Measurements from ENCODE around the gene DYNLT1. TPM values are rescaled to one million over a fixed set of nuclear protein-coding genes. Genes with fewer than 3 reads are reported as not detected.
A peak's percentile ranks its signal among the peaks of the same experiment; 100 is the strongest.

DYNLT1 gene
- total RNA-seq (100 to 1,000 TPM in 3 of 4 donors, 10 to 100 TPM in 1; 68.7 to 118 (median 105) TPM), polyA plus RNA-seq (100 to 1,000 TPM; 231 to 457 (median 332) TPM)

- TF ChIP-seq CTCF (IDR thresholded peaks at IDR 0.05) (no peak), POLR2A (IDR thresholded peaks at IDR 0.05) (peak; percentile 93 to 96), POLR2AphosphoS5 (IDR thresholded peaks at IDR 0.05) (peak; percentile 99), EP300 (IDR thresholded peaks at IDR 0.05) (peak in 2 of 4 donors; percentile 25 to 39)
- peaks cover 0 to 11% (median 0%) of the 10 kb centered on the region in 4 donors for H3K36me3 ChIP-seq
- DNase-seq = peak; percentile 95
- no peaks in the 10 kb centered on the region for H3K9me3 ChIP-seq
- intact Hi-C loops (cut with DNase I) = loop anchor here (5.0 kb wide), 2 partner anchors 48 to 473 kb away; no protein-coding TSS in a partner anchor
- WGBS, 2 donors = 0% methylated on average over 81 of the region's 81 CpGs
- H3K27ac ChIP-seq = peak within 1 kb of the TSS; percentile 95 to 99 (median 96)
- no peaks in the 10 kb centered on the region for H3K27me3 ChIP-seq
- H3K4me3 ChIP-seq = peak within 1 kb of the TSS; percentile 83 to 98 (median 89)
- H3K4me1 ChIP-seq = peaks cover 0 to 41% (median 35%) of the 10 kb centered on the region in 4 donors
Observed at GRCh38 chr6:158644231-158645063, at the start of gene DYNLT1. Gene DYNLT1 (minus strand): TSS chr6:158644743. CDS start chr6:158644708, 35 bp downstream.

DNA sequence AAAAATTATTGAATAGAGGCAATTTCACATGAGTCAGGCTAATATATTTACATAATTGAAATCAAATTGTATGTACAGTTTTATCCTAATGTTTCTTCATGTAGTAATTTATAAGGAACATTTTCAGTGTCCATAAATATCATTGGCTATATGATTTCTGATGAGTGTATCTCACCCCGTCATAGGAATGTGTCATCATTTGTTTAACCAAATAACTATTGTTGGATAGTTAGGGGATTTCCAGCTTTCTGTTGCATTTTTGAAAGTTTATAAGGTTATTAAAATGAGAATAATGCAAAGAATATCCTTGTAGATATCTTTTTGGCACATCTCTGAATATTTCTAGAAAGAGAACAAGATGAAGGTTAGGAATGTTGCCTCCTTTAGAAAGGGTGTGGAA is 44.3 kb upstream of the DYNLT1 start:
- Histone ChIP-seq H3K4me3 (no peak overlapping the region), H3K9me3 (no peaks in the 10 kb centered on the region), H3K36me3 (no peaks in the 10 kb centered on the region), H3K27ac (no peak overlapping the region), H3K4me1 (peaks cover 0 to 22% (median 12%) of the 10 kb centered on the region in 4 donors), H3K27me3 (no peaks in the 10 kb centered on the region)
- no peak for TF ChIP-seq EP300 (IDR thresholded peaks at IDR 0.05)
- no peak for TF ChIP-seq POLR2AphosphoS5 (IDR thresholded peaks at IDR 0.05)
- TF ChIP-seq POLR2A (IDR thresholded peaks at IDR 0.05) = no peak
- TF ChIP-seq CTCF (IDR thresholded peaks at IDR 0.05) = no peak
- 46 to 52% methylated on average over 1 of the region's 1 CpG for WGBS, 2 donors
- no peak for DNase-seq
- intact Hi-C loops (cut with DNase I) = loop anchor here (5.0 kb wide), 1 partner anchor 467 kb away; no protein-coding TSS in a partner anchor

GRCh38 chr6:158687506-158687905 is 43.0 kb upstream of the DYNLT1 start:
- 82 to 85% methylated on average over 4 of the region's 4 CpGs for WGBS, 2 donors
- Histone ChIP-seq H3K4me1 (peaks cover 0 to 22% (median 12%) of the 10 kb centered on the region in 4 donors), H3K27me3 (no peaks in the 10 kb centered on the region), H3K27ac (peak overlapping the region in 1 of 4 donors; percentile 19), H3K4me3 (no peak overlapping the region), H3K9me3 (no peaks in the 10 kb centered on the region), H3K36me3 (no peaks in the 10 kb centered on the region)
- no peak for DNase-seq
- intact Hi-C loops (cut with DNase I) = loop anchor here (5.0 kb wide), 1 partner anchor 465 kb away; no protein-coding TSS in a partner anchor
- no peak for TF ChIP-seq POLR2AphosphoS5 (IDR thresholded peaks at IDR 0.05)
- TF ChIP-seq CTCF (IDR thresholded peaks at IDR 0.05) = no peak
- TF ChIP-seq POLR2A (IDR thresholded peaks at IDR 0.05) = no peak
- TF ChIP-seq EP300 (IDR thresholded peaks at IDR 0.05) = no peak

DNA sequence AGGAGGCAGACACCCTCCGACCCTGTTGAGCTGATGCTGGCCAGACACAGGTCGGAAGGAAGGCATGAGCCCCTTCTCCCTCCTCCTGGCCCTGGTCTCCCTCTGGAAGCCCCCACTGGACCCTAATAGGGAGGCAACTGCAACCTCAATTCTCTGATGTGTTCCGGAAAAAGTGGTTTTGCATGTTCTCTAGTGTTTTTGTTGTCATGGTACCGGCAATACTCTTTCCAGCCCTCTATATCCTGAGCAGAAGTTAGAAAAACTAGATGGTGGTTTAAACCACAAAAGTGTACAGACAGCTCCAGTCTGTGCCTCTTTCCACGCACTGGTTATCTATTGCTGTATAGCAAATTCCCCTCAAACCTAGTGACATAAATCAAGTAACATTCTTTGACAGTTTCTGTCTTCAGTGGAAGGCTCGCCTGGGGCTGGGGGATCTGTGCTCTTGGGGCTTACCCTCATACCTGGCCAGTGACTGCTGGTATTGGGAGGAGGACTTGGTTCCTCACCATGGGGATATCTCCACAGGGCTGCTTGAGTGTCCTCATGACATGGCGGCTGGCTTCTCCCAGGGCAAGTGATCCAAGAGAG is 42.3 kb upstream of the DYNLT1 start:
- Histone ChIP-seq H3K4me1 (peaks cover 0 to 22% (median 12%) of the 10 kb centered on the region in 4 donors), H3K27ac (peak overlapping the region in 1 of 4 donors; percentile 19), H3K9me3 (no peaks in the 10 kb centered on the region), H3K27me3 (no peaks in the 10 kb centered on the region), H3K4me3 (no peak overlapping the region), H3K36me3 (no peaks in the 10 kb centered on the region)
- intact Hi-C loops (cut with DNase I) = loop anchor here (5.0 kb wide), 1 partner anchor 465 kb away; no protein-coding TSS in a partner anchor
- no peak for TF ChIP-seq EP300 (IDR thresholded peaks at IDR 0.05)
- TF ChIP-seq CTCF (IDR thresholded peaks at IDR 0.05) = no peak
- no peak for TF ChIP-seq POLR2A (IDR thresholded peaks at IDR 0.05)
- TF ChIP-seq POLR2AphosphoS5 (IDR thresholded peaks at IDR 0.05) = no peak
- WGBS, 2 donors = 56 to 77% methylated on average over 7 of the region's 7 CpGs
- DNase-seq = no peak
